K562 (cell line): Measurements from ENCODE around the gene INPP1. TPM values are rescaled to one million over a fixed set of nuclear protein-coding genes. Genes with fewer than 3 reads are reported as not detected.

Source experiments
- ATAC-seq: fragments of 200-7000 bp; cut with Tn5 transposase; 3 replicates; pipeline ENCODE4 v1.9.1; 2020; ENCODE audit warnings: moderate library complexity
- BruUV-seq: library from RNA; stranded (reverse); fragments of 400-500 nt; replicated peaks from 2 replicates; lab custom pipeline; 2021; lab: Mats Ljungman, UMichigan
- CTCF ChIA-PET: fragments of 300-600 bp; formaldehyde crosslinking; extraction: SDS; loops from one replicate; lab custom pipeline; 2021; ENCODE audit warnings: low intra/inter-chr PET ratio; lab: Yijun Ruan, JAX
- POLR2A ChIA-PET: fragments of 300-600, 350-650 bp; sonication (Branson Sonifier 250); formaldehyde crosslinking; extraction: SDS; loops from one replicate; lab custom pipeline; 2021; ENCODE audit warnings: antibody characterized with exemption, inconsistent platforms; lab: Yijun Ruan, JAX
- DNase-seq, 4 experiments: peaks; one replicate each; pipeline versions ENCODE4 v3.0.0 to v3.0.0-alpha.2; 2011 to 2018; ENCODE audit warnings: low spot score in 3 of 4, mixed read lengths in 3 of 4; ENCODE audit errors: extremely low read depth in 1 of 4
- FAIRE-seq: peaks from 2 replicates; lab custom pipeline; 2011; peaks lifted over from hg19 to GRCh38; lab: Jason Lieb, UNC
- H2AFZ ChIP-seq: 2 replicates; pipeline ENCODE4 v1.6.0; 2011; ENCODE audit warnings: low read depth, low read length, control low read depth, inconsistent platforms
- H3K27ac ChIP-seq: fragments of 200-600 bp; 3 replicates; pipeline ENCODE4 v1.8.0; 2011; ENCODE audit warnings: low read depth, mild to moderate bottlenecking, control low read depth, inconsistent platforms, low read length, moderate library complexity, mixed read lengths; ENCODE audit errors: extremely low read depth
- H3K27me3 ChIP-seq, 2 experiments: fragments of 300-600 bp in 1 of 2; 2 replicates in 1 of 2; 3 replicates in 1 of 2; pipeline versions ENCODE4 v1.6.0 to v1.8.0; 2011; ENCODE audit warnings: inconsistent platforms in 2 of 2, low read length in 2 of 2, mild to moderate bottlenecking in 1 of 2, mixed read lengths in 1 of 2, moderate library complexity in 1 of 2; ENCODE audit not compliant: control insufficient read depth in 2 of 2, insufficient read depth in 2 of 2
- H3K36me3 ChIP-seq: fragments of 300-600 bp; 3 replicates; pipeline ENCODE4 v1.8.0; 2011; ENCODE audit warnings: mild to moderate bottlenecking, low read length, inconsistent platforms; ENCODE audit not compliant: control insufficient read depth, insufficient read depth
- H3K4me1 ChIP-seq, 2 experiments: fragments of 200-600 bp in 1 of 2; replicated peaks in 1 of 2; 2 replicates in 1 of 2; 3 replicates in 1 of 2; pipeline versions ENCODE4 v1.5.1 to v1.8.0; 2011; ENCODE audit warnings: inconsistent platforms in 2 of 2, low read length in 2 of 2, mild to moderate bottlenecking in 1 of 2, mixed read lengths in 1 of 2, moderate library complexity in 1 of 2; ENCODE audit not compliant: control insufficient read depth in 2 of 2, insufficient read depth in 2 of 2
- H3K4me2 ChIP-seq: 2 replicates; pipeline ENCODE4 v1.6.1; 2011; ENCODE audit warnings: low read length, control low read depth, inconsistent platforms, mixed read lengths; ENCODE audit not compliant: insufficient read depth
- H3K4me3 ChIP-seq: fragments of 200-600 bp; sonication (generic), shearing (Covaris generic); 2 replicates; pipeline ENCODE4 v1.5.1; 2016; ENCODE audit warnings: control low read depth, inconsistent platforms
- H3K79me2 ChIP-seq: fragments of 200-600 bp; 3 replicates; pipeline ENCODE4 v1.8.0; 2011; ENCODE audit warnings: low read length, inconsistent platforms; ENCODE audit not compliant: control insufficient read depth, insufficient read depth
- H3K9ac ChIP-seq, 2 experiments: 2 replicates each; pipeline versions ENCODE4 v1.6.0 to v1.6.1; 2011; ENCODE audit warnings: low read depth in 2 of 2, low read length in 2 of 2, control low read depth in 1 of 2, inconsistent platforms in 1 of 2, mild to moderate bottlenecking in 1 of 2, mixed read lengths in 1 of 2; ENCODE audit not compliant: insufficient read depth in 1 of 2
- H3K9me1 ChIP-seq: one replicate; pipeline ENCODE4 v1.6.0; 2011; ENCODE audit warnings: inconsistent platforms, mild to moderate bottlenecking, low read length, moderate library complexity; ENCODE audit not compliant: control insufficient read depth, insufficient read depth
- H3K9me3 ChIP-seq: replicated peaks from 2 replicates; pipeline ENCODE4 v1.5.1; 2011; ENCODE audit warnings: low read depth, low read length, inconsistent platforms; ENCODE audit not compliant: control insufficient read depth, insufficient read depth
- H4K20me1 ChIP-seq: replicated peaks from 2 replicates; pipeline ENCODE4 v1.6.1; 2011; ENCODE audit warnings: low read length, inconsistent platforms, mixed read lengths; ENCODE audit not compliant: control insufficient read depth, insufficient read depth
- C11orf30 ChIP-seq: fragments of 450-650 bp; IDR thresholded peaks from 2 replicates; pipeline ENCODE4 v1.6.1; 2016; ENCODE audit warnings: low read depth, mild to moderate bottlenecking
- FIP1L1 ChIP-seq: fragments of 200-400 bp; formaldehyde crosslinking; IDR thresholded peaks from 2 replicates; pipeline ENCODE4 v1.6.1; 2018; ENCODE audit warnings: mild to moderate bottlenecking, low read depth, low read length; ENCODE audit not compliant: poor library complexity, severe bottlenecking
- HDAC8 ChIP-seq: fragments of 450-650 bp; IDR thresholded peaks from 2 replicates; pipeline ENCODE4 v1.6.1; 2016; ENCODE audit warnings: mild to moderate bottlenecking, missing genetic modification characterization, moderate library complexity, missing compliant biosample characterization
- HDGF ChIP-seq: fragments of 450-650 bp; IDR thresholded peaks from 2 replicates; pipeline ENCODE4 v1.6.1; 2016
- MAFG ChIP-seq: fragments of 450-650 bp; conservative IDR thresholded peaks from 2 replicates; pipeline ENCODE4 v1.6.1; 2016; ENCODE audit warnings: missing genetic modification characterization, missing compliant biosample characterization
- MAFK ChIP-seq: IDR thresholded peaks from 2 replicates; pipeline ENCODE4 v1.6.1; 2011; ENCODE audit warnings: low read length, improper control_type of control experiment
- POU5F1 ChIP-seq: fragments of 150-350 bp; IDR thresholded peaks from 2 replicates; pipeline ENCODE4 v1.6.1; 2014; ENCODE audit warnings: borderline replicate concordance, low read length, low read depth, mild to moderate bottlenecking; ENCODE audit not compliant: partially characterized antibody
- RFX5 ChIP-seq: IDR thresholded peaks from 2 replicates; pipeline ENCODE4 v1.6.1; 2011; ENCODE audit warnings: low read depth, mild to moderate bottlenecking, improper control_type of control experiment, low read length
- RNF2 ChIP-seq: sonication (generic); IDR thresholded peaks from 2 replicates; pipeline ENCODE4 v1.6.1; 2016
- ZNF23 ChIP-seq: fragments of 250-450 bp; sonication (Bioruptor Pico); IDR thresholded peaks from 2 replicates; pipeline ENCODE4 v1.4.0; 2020; ENCODE audit warnings: mild to moderate bottlenecking
- ZNF316 ChIP-seq: fragments of 450-650 bp; IDR thresholded peaks from 2 replicates; pipeline ENCODE4 v1.6.1; 2016
- ZNF41 ChIP-seq: fragments of 250-450 bp; sonication (Bioruptor Pico); conservative IDR thresholded peaks from 2 replicates; pipeline ENCODE4 v1.4.0; 2020; ENCODE audit warnings: mild to moderate bottlenecking
- ZNF445 ChIP-seq: fragments of 250-450 bp; sonication (Bioruptor Pico); IDR thresholded peaks from 2 replicates; pipeline ENCODE4 v1.4.0; 2020; ENCODE audit warnings: low read depth, mild to moderate bottlenecking, moderate library complexity
- WGBS: fragments of 100-300 bp; shearing (Covaris generic); methylation state at CpG from one replicate; pipeline ENCODE4 v1.1.6; 2016; ENCODE audit warnings: low coverage, mixed read lengths; ENCODE audit not compliant: insufficient coverage; ENCODE audit errors: missing lambda C conversion rate; 5-methylcytosine and 5-hydroxymethylcytosine counted together
- in situ Hi-C: fragments of 300-500 bp; cut with MboI; formaldehyde crosslinking; loops from 4 replicates; pipeline ENCODE4 v1.15.0; 2018; ENCODE audit warnings: inconsistent platforms, mixed read lengths
- intact Hi-C: fragments of 100-400 bp; cut with micrococcal nuclease; formaldehyde crosslinking; loops from 2 replicates; pipeline ENCODE4 v1.14.2; 2022
- polyA plus RNA-seq, 8 experiments: library from polyadenylated mRNA; depleted of rRNA in 4 of 8; stranded (reverse) in 5 of 8; unstranded in 3 of 8; fragments of >200 nt; fragmentation: Nextera tagmentation in 2 of 8; fragmentation: Illumina TruSeq in 1 of 8; extraction: Ambion mirVana in 2 of 8; extraction: Trizol in 1 of 8; gene quantifications; 2 replicates each; pipeline versions ENCODE4 v1.2.1 to v1.2.3, GENCODE V29; 2011 to 2014; ENCODE audit warnings: inconsistent platforms in 1 of 8, missing spikeins in 1 of 8
- total RNA-seq, 7 experiments: library from RNA; depleted of rRNA in 6 of 7; stranded (reverse); fragments of >200 nt in 6 of 7; fragmentation: Illumina TruSeq in 2 of 7; extraction: Trizol in 2 of 7; gene quantifications; 2 replicates each; pipeline versions ENCODE4 v1.2.1 to v1.2.3, GENCODE V29; 2011 to 2021; ENCODE audit warnings: low replicate concordance in 1 of 7

Gene INPP1
- total and polyA plus RNA-seq, 9 of the 15 experiments (the other 6 are each of a cell fraction or from before 2014, with no cell fraction given) = 3.7 to 11.8 (median 6.5) TPM

DNA sequence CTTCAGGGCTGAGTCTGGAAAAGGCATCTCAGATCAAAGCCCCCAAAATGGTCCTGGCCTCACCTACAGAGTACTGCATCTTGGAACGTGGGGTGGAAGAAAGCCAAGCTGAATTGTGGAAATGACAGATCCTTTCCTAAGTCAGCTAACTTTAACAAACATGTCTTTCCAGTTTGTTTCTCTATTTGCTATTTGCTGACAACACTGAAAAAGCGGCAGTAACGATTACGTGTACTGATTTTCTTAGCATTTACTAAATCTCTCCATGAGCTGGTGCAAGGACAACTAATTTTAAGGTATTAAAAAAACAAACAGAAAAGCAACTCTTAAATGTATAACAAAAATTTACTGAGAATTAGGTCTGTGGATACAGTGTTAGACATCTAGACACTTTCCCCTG, 24.9 kb upstream of the INPP1 start:
- H3K4me2 ChIP-seq = peak overlapping the region; percentile 96
- H3K4me1 ChIP-seq = peaks cover 0 to 12% of the 10 kb centered on the region in 2 experiments; a peak in 3 of 5 replicates
- peaks cover 10% of the 10 kb centered on the region; the same call in 1 of the 3 replicates for H3K36me3 ChIP-seq
- intact Hi-C loops = loop anchor here (2.0 to 10.0 kb wide), 4 partner anchors 41 to 654 kb away; partner anchors contain the start of gene ASNSD1
- H4K20me1 ChIP-seq = no peaks in the 10 kb centered on the region
- ChIA-PET POLR2A (interaction anchor here (0.6 to 2.0 kb wide), 6 partner anchors 9 to 656 kb away, joined by 3 to 6 read pairs (median 3); no protein-coding TSS in a partner anchor), CTCF (no interaction called here)
- no peaks in the 10 kb centered on the region for H3K9me3 ChIP-seq
- DNase-seq = no peak
- peaks cover 45% of the 10 kb centered on the region for H3K79me2 ChIP-seq
- peak overlapping the region; percentile 62 to 66; a peak in 3 of 4 replicates for H3K9ac ChIP-seq
- H3K27me3 ChIP-seq = no peaks in the 10 kb centered on the region
- no peak for FAIRE-seq
- in situ Hi-C loops = no loop called here
- 14% methylated on average over 4 of the region's 4 CpGs for WGBS
- peak overlapping the region; percentile 72 for H3K4me3 ChIP-seq
- H2AFZ ChIP-seq = peak overlapping the region; percentile 86
- H3K9me1 ChIP-seq = no peaks in the 10 kb centered on the region
- ATAC-seq = no peak
- peak overlapping the region; percentile 52; the same call in 2 of the 3 replicates for H3K27ac ChIP-seq
- peak; percentile 31; the same call in 1 of the 2 replicates for TF ChIP-seq MAFK
- TF ChIP-seq ZNF23 (CRISPR knock-in tag) = no peak
- TF ChIP-seq HDGF = no peak
- TF ChIP-seq ZNF445 (CRISPR knock-in tag) = no peak
- TF ChIP-seq MAFG (tag) = peak; percentile 30; the same call in 1 of the 2 replicates
- no peak for TF ChIP-seq RNF2
- TF ChIP-seq ZNF316 = peak; percentile 74
- TF ChIP-seq POU5F1 = no peak
- TF ChIP-seq FIP1L1 = no peak
- TF ChIP-seq RFX5 = no peak
- TF ChIP-seq C11orf30 = peak; percentile 54
- TF ChIP-seq ZNF41 = no peak
- no peak for TF ChIP-seq HDAC8 (tag)
- BruUV-seq = no TSS peak
